K562 (cell line): ENCODE data around the gene DBP. TPM values are rescaled to one million over a fixed set of nuclear protein-coding genes. Genes with fewer than 3 reads are reported as not detected.

Experiments
- ADNP ChIP-seq: fragments of 200-800 bp; sonication (Bioruptor generic); IDR thresholded peaks from 2 replicates; pipeline ENCODE4 v1.6.1; 2016; ENCODE audit warnings: missing genetic modification characterization, missing compliant biosample characterization
- ASH1L ChIP-seq: fragments of 450-650 bp; IDR thresholded peaks from 2 replicates; pipeline ENCODE4 v1.6.1; 2018; ENCODE audit warnings: borderline replicate concordance, mild to moderate bottlenecking, low read depth; ENCODE audit not compliant: partially characterized antibody
- CBX2 ChIP-seq: fragments of 200-600 bp; sonication (generic); IDR thresholded peaks from one replicate; pipeline ENCODE4 v1.6.1; 2012; ENCODE audit warnings: mild to moderate bottlenecking, low read length, inconsistent platforms; ENCODE audit not compliant: insufficient read depth, poor library complexity, severe bottlenecking
- ESRRA ChIP-seq: fragments of 450-650 bp; IDR thresholded peaks from 2 replicates; pipeline ENCODE4 v1.6.1; 2014; ENCODE audit warnings: low read depth, mild to moderate bottlenecking, moderate library complexity, borderline replicate concordance
- HDGF ChIP-seq: fragments of 450-650 bp; IDR thresholded peaks from 2 replicates; pipeline ENCODE4 v1.6.1; 2016
- KLF1 ChIP-seq: fragments of 450-650 bp; IDR thresholded peaks from 2 replicates; pipeline ENCODE4 v1.6.1; 2016; ENCODE audit warnings: missing genetic modification characterization, missing compliant biosample characterization
- MGA ChIP-seq: fragments of 450-650 bp; IDR thresholded peaks from 2 replicates; pipeline ENCODE4 v1.6.1; 2016; ENCODE audit warnings: mild to moderate bottlenecking, moderate library complexity
- MIER1 ChIP-seq: fragments of 450-650 bp; IDR thresholded peaks from 2 replicates; pipeline ENCODE4 v1.6.1; 2016; ENCODE audit warnings: antibody characterized with exemption, mild to moderate bottlenecking, low read depth
- ZNF507 ChIP-seq: conservative IDR thresholded peaks from 2 replicates; pipeline ENCODE4 v1.6.1; 2017; ENCODE audit warnings: missing genetic modification characterization, missing compliant biosample characterization
- ZNF785 ChIP-seq: fragments of 250-450 bp; sonication (Bioruptor Pico); IDR thresholded peaks from 2 replicates; pipeline ENCODE4 v1.4.0; 2020; ENCODE audit warnings: mild to moderate bottlenecking
- polyA plus RNA-seq, 8 experiments: library from polyadenylated mRNA; depleted of rRNA in 4 of 8; stranded (reverse) in 5 of 8; unstranded in 3 of 8; fragments of >200 nt; fragmentation: Nextera tagmentation in 2 of 8; fragmentation: Illumina TruSeq in 1 of 8; extraction: Ambion mirVana in 2 of 8; extraction: Trizol in 1 of 8; gene quantifications; 2 replicates each; pipeline versions ENCODE4 v1.2.1 to v1.2.3, GENCODE V29; 2011 to 2014; ENCODE audit warnings: inconsistent platforms in 1 of 8, missing spikeins in 1 of 8
- total RNA-seq, 7 experiments: library from RNA; depleted of rRNA in 6 of 7; stranded (reverse); fragments of >200 nt in 6 of 7; fragmentation: Illumina TruSeq in 2 of 7; extraction: Trizol in 2 of 7; gene quantifications; 2 replicates each; pipeline versions ENCODE4 v1.2.1 to v1.2.3, GENCODE V29; 2011 to 2021; ENCODE audit warnings: low replicate concordance in 1 of 7
- TF ChIP-seq, protein P1 (sequence below): fragments of 450-650 bp; IDR thresholded peaks from 2 replicates; pipeline ENCODE4 v1.7.0; 2016; ENCODE audit warnings: borderline replicate concordance
- TF ChIP-seq, protein P2 (sequence below): sonication (generic); formaldehyde crosslinking; IDR thresholded peaks from 2 replicates; pipeline ENCODE4 v1.8.1; 2022; ENCODE audit warnings: missing genetic modification reagents

The DBP gene
- total and polyA plus RNA-seq, 9 of the 15 experiments (the other 6 are each of a cell fraction or from before 2014, with no cell fraction given) = 0.25 to 5.5 (median 1.8) TPM

DNA sequence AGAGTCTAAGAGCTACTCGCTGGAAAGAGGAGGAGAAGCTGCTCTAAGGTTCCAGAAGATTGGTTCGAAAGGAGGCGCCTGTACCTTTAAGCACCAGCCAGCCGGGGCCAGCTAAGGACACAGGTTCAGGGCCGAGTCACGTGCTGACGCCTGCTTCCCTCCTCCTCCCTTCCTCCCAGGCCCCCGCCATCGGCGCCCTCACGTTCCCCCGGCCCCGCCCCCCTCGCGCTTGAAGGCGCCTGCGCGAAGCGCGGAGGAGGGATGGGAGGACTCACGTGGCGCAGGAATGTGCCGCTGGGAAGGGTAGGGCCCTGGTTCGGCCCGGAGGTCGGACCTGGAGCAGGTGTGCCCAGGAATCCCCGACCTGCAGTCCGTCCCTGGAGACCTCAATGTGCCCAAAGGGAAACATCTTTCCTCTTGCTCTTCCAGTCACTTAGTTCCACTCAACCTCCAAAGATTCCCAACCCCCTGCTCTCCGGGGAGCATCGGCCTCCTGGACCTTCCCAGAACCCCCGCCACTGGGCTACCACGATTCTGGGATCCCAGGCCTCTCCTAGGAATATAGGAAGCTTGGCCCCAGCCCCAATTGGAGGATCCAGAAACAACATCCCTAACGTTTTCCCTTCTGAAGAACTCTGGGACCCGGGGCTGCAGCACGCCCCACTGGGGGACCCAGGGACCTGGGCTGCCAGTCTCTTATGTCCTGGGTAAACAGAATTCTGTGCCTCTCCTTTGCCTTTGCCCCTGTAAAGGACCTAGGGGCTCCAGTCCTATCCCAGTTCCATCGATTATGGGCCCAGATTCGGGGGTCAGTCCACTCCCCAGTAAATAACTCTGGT is 2.5 kb downstream of the DBP start (continued):
- TF ChIP-seq, protein P1, sequence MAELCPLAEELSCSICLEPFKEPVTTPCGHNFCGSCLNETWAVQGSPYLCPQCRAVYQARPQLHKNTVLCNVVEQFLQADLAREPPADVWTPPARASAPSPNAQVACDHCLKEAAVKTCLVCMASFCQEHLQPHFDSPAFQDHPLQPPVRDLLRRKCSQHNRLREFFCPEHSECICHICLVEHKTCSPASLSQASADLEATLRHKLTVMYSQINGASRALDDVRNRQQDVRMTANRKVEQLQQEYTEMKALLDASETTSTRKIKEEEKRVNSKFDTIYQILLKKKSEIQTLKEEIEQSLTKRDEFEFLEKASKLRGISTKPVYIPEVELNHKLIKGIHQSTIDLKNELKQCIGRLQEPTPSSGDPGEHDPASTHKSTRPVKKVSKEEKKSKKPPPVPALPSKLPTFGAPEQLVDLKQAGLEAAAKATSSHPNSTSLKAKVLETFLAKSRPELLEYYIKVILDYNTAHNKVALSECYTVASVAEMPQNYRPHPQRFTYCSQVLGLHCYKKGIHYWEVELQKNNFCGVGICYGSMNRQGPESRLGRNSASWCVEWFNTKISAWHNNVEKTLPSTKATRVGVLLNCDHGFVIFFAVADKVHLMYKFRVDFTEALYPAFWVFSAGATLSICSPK = no peak
- TF ChIP-seq, protein P2, sequence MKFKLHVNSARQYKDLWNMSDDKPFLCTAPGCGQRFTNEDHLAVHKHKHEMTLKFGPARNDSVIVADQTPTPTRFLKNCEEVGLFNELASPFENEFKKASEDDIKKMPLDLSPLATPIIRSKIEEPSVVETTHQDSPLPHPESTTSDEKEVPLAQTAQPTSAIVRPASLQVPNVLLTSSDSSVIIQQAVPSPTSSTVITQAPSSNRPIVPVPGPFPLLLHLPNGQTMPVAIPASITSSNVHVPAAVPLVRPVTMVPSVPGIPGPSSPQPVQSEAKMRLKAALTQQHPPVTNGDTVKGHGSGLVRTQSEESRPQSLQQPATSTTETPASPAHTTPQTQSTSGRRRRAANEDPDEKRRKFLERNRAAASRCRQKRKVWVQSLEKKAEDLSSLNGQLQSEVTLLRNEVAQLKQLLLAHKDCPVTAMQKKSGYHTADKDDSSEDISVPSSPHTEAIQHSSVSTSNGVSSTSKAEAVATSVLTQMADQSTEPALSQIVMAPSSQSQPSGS (CRISPR knock-in tag) = no peak
- TF ChIP-seq HDGF (no peak), KLF1 (tag) (no peak), ASH1L (no peak), ADNP (tag) (no peak), ZNF785 (CRISPR knock-in tag) (no peak), CBX2 (no peak), ESRRA (no peak), MIER1 (no peak), ZNF507 (tag) (no peak), MGA (peak; percentile 88)
